Effector memory CD8-positive, alpha-beta T cell (primary cell): Measurements from ENCODE around the gene GGACT.

Source experiments
- ATAC-seq: fragments of 150-1000 bp; cut with Tn5 transposase; replicated peaks from 2 replicates; pipeline ENCODE4 v1.10.0; 2021; ENCODE audit warnings: mild to moderate bottlenecking, moderate library complexity
- DNase-seq, 3 experiments: peaks; one replicate each; pipeline ENCODE4 v3.0.0; 2021
- H3K27ac Mint-ChIP-seq, 2 donors: one replicate each; pipeline ENCODE4 v1.8.0; 2022; ENCODE audit warnings: mild to moderate bottlenecking in 2 of 2, mixed read lengths in 2 of 2, moderate library complexity in 2 of 2
- H3K27me3 Mint-ChIP-seq, 2 donors: one replicate each; pipeline ENCODE4 v1.8.0; 2022; ENCODE audit warnings: mixed read lengths in 2 of 2
- H3K36me3 Mint-ChIP-seq: one replicate; pipeline ENCODE4 v1.8.0; 2022; ENCODE audit warnings: mild to moderate bottlenecking, moderate library complexity, mixed read lengths; ENCODE audit not compliant: insufficient read depth
- H3K4me1 Mint-ChIP-seq, 2 donors: one replicate each; pipeline ENCODE4 v1.8.0; 2022; ENCODE audit warnings: low read depth in 2 of 2, mixed read lengths in 2 of 2
- H3K4me3 Mint-ChIP-seq, 2 donors: one replicate each; pipeline ENCODE4 v1.8.0; 2022; ENCODE audit warnings: mild to moderate bottlenecking in 2 of 2, mixed read lengths in 2 of 2, moderate library complexity in 2 of 2
- H3K9me3 Mint-ChIP-seq, 2 donors: one replicate each; pipeline ENCODE4 v1.8.0; 2022; ENCODE audit warnings: mixed read lengths in 2 of 2

Gene GGACT

DNA sequence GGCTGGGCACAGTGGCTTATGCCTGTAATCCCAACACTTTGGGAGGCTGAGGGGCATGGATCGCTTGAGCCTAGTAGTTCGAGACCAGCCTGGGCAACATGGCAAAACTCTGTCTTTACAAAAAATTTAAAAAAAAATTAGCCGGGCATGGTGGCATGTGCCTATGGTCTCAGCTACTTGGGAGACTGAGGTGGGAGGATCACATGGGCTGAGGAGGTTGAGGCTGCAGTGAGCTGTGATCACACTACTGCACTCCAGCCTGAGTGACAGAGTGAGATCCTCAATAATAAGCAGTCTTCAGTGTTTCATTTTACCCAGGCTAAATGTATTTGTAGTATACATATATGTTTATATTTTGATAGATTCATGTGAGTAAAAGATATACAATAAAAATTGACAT, 85.0 kb downstream of the GGACT start:
- no peak for DNase-seq
- no peak for ATAC-seq
- Mint-ChIP-seq H3K27ac (no peak overlapping the region), H3K4me3 (no peak overlapping the region), H3K9me3 (no peaks in the 10 kb centered on the region), H3K27me3 (no peaks in the 10 kb centered on the region), H3K36me3 (no peaks in the 10 kb centered on the region), H3K4me1 (peaks cover 15 to 19% of the 10 kb centered on the region in 2 donors)

DNA sequence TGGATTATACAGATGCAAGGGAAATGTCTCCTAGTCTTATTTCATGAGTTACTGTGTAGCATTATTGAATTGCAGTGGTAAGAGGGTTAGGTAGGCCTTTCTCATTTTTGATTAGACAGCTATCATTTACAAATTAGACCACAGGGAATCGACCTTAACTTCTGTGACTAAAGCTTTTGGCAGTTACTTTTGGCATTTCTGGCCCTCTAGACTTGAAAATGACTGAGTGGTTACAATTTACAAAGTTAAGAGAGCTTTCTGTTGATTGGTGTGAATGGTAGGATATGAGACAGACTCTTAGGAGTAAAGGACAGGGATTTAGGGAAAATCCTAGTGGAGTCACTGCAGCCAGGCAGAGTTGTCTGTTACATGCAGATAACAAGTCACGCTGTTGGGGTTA, 86.1 kb downstream of the GGACT start:
- Mint-ChIP-seq H3K9me3 (no peaks in the 10 kb centered on the region), H3K4me1 (peaks cover 15 to 17% of the 10 kb centered on the region in 2 donors), H3K36me3 (no peaks in the 10 kb centered on the region), H3K27ac (no peak overlapping the region), H3K27me3 (no peaks in the 10 kb centered on the region), H3K4me3 (no peak overlapping the region)
- no peak for ATAC-seq
- DNase-seq, result no peak

- no peaks in the 10 kb centered on the region for H3K36me3 Mint-ChIP-seq
- H3K27ac Mint-ChIP-seq, result no peak overlapping the region
- H3K27me3 Mint-ChIP-seq, result no peaks in the 10 kb centered on the region
- no peaks in the 10 kb centered on the region for H3K9me3 Mint-ChIP-seq
- no peak for ATAC-seq
- no peak overlapping the region for H3K4me3 Mint-ChIP-seq
- DNase-seq, result no peak
- no peaks in the 10 kb centered on the region for H3K4me1 Mint-ChIP-seq
Observed at GRCh38 chr13:100497389-100497788, 91.2 kb downstream of the GGACT start.

DNA sequence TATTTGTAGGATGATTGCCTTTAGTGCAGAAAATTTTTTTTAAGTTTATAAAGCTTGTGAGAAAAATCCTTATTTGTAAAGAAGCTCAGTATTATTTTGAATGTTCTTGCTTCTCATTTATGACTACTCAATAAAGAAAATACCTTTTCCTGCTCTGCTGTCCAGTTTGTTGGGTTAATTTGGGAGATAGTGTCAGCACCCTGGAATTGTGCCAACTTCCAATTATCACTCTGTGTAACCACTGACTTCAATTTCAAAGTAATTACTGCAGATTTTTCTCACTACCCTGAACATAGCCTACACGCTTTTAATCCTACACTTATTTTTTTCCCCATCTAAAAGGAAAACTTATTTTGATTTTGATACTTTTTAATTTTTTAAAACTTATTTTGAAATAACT, 93.1 kb downstream of the GGACT start:
- H3K27ac Mint-ChIP-seq, result no peak overlapping the region
- no peaks in the 10 kb centered on the region for H3K36me3 Mint-ChIP-seq
- ATAC-seq (no peak), DNase-seq (no peak)
- no peaks in the 10 kb centered on the region for H3K4me1 Mint-ChIP-seq
- no peaks in the 10 kb centered on the region for H3K9me3 Mint-ChIP-seq
- no peak overlapping the region for H3K4me3 Mint-ChIP-seq
- no peaks in the 10 kb centered on the region for H3K27me3 Mint-ChIP-seq

- Mint-ChIP-seq H3K36me3 (no peaks in the 10 kb centered on the region), H3K4me3 (no peak overlapping the region), H3K27me3 (no peaks in the 10 kb centered on the region), H3K4me1 (no peaks in the 10 kb centered on the region), H3K27ac (no peak overlapping the region), H3K9me3 (no peaks in the 10 kb centered on the region)
- ATAC-seq, result no peak
- no peak for DNase-seq
Observed at GRCh38 chr13:100493418-100493817, 95.2 kb downstream of the GGACT start.

GRCh38 chr13:100491164-100491842, 97.3 kb downstream of the GGACT start:
- Mint-ChIP-seq H3K27ac (no peak overlapping the region), H3K4me1 (no peaks in the 10 kb centered on the region), H3K4me3 (no peak overlapping the region), H3K36me3 (no peaks in the 10 kb centered on the region), H3K9me3 (no peaks in the 10 kb centered on the region), H3K27me3 (no peaks in the 10 kb centered on the region)
- no peak for DNase-seq
- ATAC-seq, result no peak

GRCh38 chr13:100490692-100491091, 97.9 kb downstream of the GGACT start:
- ATAC-seq, result no peak

GRCh38 chr13:100485265-100485664, 103.3 kb downstream of the GGACT start:
- Mint-ChIP-seq H3K4me1 (peaks cover 27 to 33% of the 10 kb centered on the region in 2 donors), H3K27ac (peak overlapping the region; percentile 89 to 92), H3K27me3 (no peaks in the 10 kb centered on the region), H3K9me3 (no peaks in the 10 kb centered on the region), H3K36me3 (no peaks in the 10 kb centered on the region), H3K4me3 (peak overlapping the region; percentile 59 to 68)
- no peak for DNase-seq
- no peak for ATAC-seq

More at GRCh38 chr13:100490692-100491091, 97.9 kb downstream of the GGACT start:
- H3K9me3 Mint-ChIP-seq, result no peaks in the 10 kb centered on the region
- H3K4me3 Mint-ChIP-seq, result no peak overlapping the region
- peaks cover 3 to 5% of the 10 kb centered on the region in 2 donors for H3K4me1 Mint-ChIP-seq
- no peaks in the 10 kb centered on the region for H3K36me3 Mint-ChIP-seq
- no peak for DNase-seq
- no peaks in the 10 kb centered on the region for H3K27me3 Mint-ChIP-seq
- H3K27ac Mint-ChIP-seq, result no peak overlapping the region

DNA sequence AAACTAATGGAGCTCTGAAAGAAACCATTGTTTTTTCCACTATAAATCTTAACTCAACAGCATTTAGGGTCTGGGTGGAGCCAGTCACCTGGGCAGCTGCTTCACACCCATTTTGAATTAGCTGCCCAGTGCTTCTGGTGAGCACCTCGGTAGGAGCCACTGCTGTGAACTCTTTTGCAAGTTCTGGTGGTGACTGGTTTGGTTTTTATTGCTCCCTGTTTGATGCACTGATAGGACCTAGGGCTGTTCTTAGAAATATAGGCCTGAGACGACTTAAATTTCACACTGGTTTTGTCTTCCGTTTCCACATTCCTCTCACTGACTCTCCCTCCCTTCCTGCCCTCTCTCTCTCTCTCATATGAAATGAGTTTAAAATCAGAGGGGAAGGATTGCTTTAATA, 103.9 kb downstream of the GGACT start:
- H3K4me1 Mint-ChIP-seq, result peaks cover 27 to 33% of the 10 kb centered on the region in 2 donors
- no peaks in the 10 kb centered on the region for H3K27me3 Mint-ChIP-seq
- peak overlapping the region; percentile 59 to 68 for H3K4me3 Mint-ChIP-seq
- no peaks in the 10 kb centered on the region for H3K36me3 Mint-ChIP-seq
- H3K9me3 Mint-ChIP-seq, result no peaks in the 10 kb centered on the region
- ATAC-seq (peak; percentile 72), DNase-seq (no peak)
- peak overlapping the region; percentile 89 to 92 for H3K27ac Mint-ChIP-seq

- peak overlapping the region; percentile 89 to 92 for H3K27ac Mint-ChIP-seq
Observed at GRCh38 chr13:100483841-100484381, 104.7 kb downstream of the GGACT start.

DNA sequence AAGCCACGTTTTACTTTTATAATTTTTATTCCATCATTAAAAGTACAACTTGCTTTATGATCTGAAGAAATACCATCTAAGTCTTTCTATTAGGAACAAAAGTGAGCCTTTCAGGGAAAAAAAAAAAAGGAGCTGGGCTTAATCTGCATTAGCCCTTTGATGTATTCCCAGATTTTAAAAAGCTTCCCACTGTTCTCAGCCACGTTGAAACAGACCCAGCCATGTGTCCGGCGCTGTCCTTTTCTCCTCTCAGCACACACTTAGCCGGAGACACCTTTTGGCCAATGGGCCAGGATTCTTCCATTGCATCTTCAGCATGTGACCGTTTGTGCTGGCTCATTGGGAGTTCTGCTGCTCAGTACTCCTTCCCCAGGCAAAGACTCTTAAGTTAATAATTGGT, 105.5 kb downstream of the GGACT start:
- H3K4me3 Mint-ChIP-seq, result peak overlapping the region in 1 of 2 donors; percentile 59
- H3K27ac Mint-ChIP-seq, result peak overlapping the region; percentile 47 to 62
- H3K36me3 Mint-ChIP-seq, result no peaks in the 10 kb centered on the region
- ATAC-seq, result no peak
- no peak for DNase-seq
- peaks cover 27 to 33% of the 10 kb centered on the region in 2 donors for H3K4me1 Mint-ChIP-seq
- H3K27me3 Mint-ChIP-seq, result no peaks in the 10 kb centered on the region
- no peaks in the 10 kb centered on the region for H3K9me3 Mint-ChIP-seq

More at GRCh38 chr13:100483841-100484381, 104.7 kb downstream of the GGACT start:
- no peaks in the 10 kb centered on the region for H3K9me3 Mint-ChIP-seq
- H3K36me3 Mint-ChIP-seq, result no peaks in the 10 kb centered on the region
- H3K27me3 Mint-ChIP-seq, result no peaks in the 10 kb centered on the region
- ATAC-seq, result no peak
- no peak for DNase-seq
- H3K4me1 Mint-ChIP-seq, result peaks cover 27 to 33% of the 10 kb centered on the region in 2 donors
- peak overlapping the region; percentile 59 to 68 for H3K4me3 Mint-ChIP-seq

- no peaks in the 10 kb centered on the region for H3K9me3 Mint-ChIP-seq
- DNase-seq, result no peak
Observed at GRCh38 chr13:100480676-100481075, 107.9 kb downstream of the GGACT start.

More at GRCh38 chr13:100480676-100481075, 107.9 kb downstream of the GGACT start:
- no peak for ATAC-seq
- Mint-ChIP-seq H3K36me3 (peaks cover 3% of the 10 kb centered on the region), H3K4me1 (peaks cover 24 to 28% of the 10 kb centered on the region in 2 donors), H3K4me3 (no peak overlapping the region), H3K27me3 (no peaks in the 10 kb centered on the region), H3K27ac (no peak overlapping the region)
